GM20431 (cell line): Measurements from ENCODE around the gene TAF10.

ENCODE experiments used
- in situ Hi-C: fragments of 300-500 bp; cut with MseI, MboI; formaldehyde crosslinking; loops from one replicate; pipeline ENCODE4 v1.15.0; 2020; ENCODE audit warnings: low sequenced_read_pairs; ENCODE audit not compliant: unreplicated experiment

Gene TAF10

DNA sequence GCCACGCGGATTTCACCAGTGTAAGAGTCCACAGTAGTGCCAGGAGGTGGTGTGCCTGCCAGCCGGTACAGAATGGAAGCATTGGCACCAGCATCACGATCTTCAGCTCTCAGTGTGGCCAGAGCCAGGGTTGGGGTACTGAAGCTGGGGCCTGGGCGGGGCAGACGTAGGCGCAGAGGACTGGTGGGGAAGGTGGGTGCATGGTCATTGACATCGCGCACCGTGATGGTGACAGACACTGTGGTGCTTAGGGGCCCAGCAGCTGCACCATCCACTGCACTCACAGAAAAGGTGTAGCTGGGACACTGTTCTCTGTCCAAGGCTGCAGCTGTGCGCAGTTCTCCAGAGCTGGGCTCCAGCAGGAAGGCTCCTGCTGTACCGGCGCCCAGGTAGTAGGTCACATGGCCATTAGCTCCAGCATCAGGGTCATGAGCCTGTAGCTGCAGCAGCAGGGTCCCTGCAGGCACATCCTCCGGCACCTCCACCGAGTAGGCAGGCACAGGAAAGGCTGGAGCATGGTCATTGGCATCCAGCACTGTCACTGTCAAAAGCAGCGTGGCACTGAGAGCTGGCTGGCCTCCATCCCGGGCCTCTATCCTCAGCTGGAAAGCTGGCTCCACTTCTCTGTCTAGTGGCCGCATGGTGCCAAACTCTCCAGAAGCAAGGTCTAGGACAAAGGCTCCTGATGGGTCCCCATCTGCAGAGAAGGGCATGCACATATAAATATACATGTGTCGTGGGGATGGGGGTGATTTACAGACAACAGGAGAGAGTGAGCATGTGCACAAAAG lies 15.2 kb upstream of the TAF10 start:
- in situ Hi-C loops = no loop called here

DNA sequence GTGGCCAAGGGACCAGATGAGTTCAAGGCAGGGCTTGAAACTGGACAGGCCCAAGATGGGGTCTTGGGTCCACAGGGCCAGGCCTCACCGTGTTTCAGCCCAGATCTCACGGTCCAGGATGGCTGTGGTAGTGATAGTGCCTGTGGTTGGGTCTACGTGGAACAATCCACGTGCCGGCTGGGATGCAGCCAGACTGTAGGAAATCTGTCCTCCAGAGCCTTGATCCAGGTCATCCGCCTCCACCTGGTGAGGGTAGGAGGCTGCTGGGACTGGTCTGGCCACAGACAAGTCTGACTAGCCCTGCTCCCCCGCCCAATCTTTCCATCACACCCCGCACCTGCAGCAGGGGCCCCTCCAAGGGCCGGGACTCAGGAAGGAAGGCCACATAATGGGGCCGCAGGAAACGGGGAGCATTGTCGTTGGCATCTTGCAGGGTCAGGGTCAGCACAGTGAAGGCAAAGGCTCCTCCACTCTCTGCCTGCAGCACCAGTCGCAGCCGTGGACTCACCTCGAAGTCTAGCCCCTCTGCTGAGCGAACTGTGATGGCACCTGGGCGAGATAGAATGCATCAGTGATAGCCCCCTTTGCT lies 13.9 kb upstream of the TAF10 start:
- in situ Hi-C loops = no loop called here

DNA sequence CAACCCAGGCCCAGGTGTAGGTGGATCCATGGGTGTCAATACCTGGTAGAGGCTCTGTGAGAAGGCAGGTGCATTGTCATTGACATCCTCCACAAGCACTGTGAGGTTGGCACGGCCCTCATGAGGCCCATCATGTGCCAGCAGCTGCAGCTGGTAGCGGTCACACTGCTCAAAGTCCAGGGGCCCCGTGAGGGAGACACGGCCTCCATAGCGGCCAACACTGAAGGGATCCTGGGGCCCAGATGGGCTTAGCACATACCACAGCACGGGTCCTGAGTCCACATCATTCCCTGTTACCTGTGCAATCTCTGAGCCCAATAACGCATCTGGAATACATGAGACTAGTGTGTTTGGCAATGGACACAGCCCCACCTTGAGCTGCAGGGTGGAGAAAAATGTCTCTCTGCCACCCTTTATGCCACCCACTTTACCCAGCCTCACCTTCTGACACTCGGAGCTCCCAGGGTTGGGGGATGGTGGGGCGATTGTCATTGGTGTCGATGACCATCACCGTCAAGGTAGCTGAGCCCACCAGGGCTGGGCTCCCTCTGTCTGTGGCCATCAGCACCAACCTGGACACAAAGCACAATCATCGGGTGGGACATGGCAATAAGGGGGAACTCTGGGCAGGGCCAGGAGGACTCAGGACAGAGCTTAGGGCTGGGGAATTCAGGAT lies 13.3 kb upstream of the TAF10 start:
- in situ Hi-C loops = no loop called here

DNA sequence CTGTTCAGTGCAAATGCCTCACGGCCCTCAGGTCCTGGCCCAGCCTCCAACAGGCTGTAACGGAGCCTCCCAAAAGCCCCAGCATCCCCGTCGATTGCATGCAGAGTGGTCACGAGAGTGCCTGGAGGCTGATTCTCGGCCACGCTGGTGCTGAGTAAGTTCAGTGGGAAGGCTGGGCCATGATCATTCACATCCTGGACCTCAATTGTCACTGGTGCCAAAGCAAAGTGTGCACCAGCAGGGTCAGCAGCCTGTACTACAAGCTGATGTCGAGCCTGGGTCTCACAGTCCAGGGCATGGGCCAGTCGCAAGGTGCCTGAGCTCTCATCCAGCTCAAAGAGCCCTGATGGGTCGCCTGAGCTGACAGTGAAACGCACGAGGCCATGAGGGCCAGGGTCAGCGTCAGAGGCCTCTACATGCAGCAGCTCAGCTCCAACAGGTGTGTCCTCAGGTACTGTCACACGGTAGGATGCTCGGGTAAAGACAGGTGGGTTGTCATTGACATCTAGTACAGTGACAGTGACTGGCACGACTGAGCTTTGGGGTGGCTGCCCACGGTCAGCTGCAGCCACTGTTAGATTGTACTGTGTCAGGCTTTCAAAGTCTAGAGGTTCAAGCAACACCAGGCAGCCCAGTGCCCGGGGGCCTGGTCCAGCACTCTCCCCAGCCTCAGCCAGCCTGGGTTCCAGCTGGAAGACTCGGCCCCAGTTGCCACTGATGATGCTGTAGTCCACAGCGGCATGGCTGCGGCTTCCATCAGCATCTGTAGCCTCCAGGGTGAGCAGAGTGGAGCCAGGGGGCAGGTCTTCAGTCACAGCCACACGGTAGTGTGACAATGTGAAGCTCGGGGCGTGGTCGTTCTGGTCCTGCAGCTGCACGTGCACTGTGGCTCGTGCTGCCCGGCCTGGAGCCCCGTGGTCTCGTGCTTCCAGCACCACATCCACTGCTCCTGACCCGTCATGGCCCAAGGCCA lies 11.7 kb upstream of the TAF10 start:
- in situ Hi-C loops = no loop called here

DNA sequence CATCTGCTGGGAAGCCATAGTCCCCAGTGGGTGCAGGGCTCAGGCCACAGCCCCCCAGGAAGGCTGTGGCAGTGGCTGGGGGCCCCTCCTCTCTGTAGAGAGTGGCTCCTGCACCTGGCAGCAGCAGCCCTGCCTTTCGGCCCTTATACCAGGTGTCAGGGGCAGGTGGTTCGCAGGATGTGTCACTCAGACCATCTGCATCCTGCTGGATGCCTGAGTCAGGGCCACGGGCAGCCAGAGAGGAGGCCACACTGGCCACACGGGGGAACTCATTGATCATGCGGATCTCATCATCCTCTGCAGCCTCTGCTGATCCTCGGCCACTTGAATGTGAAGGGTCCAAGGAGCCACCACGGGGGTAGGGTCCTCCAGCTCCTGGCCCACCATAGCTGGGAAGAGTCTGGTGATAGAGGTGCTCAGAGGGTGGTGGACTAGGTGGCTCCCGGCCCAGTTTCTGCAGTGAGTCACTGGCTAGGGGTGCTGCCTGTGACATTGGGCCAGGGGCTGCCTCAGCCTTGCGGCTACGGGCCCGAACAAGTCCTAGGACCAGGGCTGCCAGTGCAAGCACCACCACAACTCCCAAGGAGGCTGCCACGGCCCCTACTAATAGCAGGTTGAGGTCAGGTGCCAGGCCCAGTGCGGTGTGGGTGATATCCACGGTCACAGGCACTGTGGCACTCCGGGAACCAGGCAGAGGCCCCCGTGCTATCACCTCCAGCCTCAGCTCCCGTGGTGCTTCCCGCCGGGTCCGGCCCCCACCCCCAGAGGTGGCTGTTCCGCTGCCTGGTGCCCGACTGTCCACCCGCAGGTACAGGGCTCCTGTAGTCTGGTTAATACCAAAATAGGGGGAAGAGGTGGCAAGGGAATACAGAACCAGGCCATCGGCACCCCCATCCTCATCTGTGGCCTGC lies 10.5 kb upstream of the TAF10 start:
- in situ Hi-C loops = no loop called here

DNA sequence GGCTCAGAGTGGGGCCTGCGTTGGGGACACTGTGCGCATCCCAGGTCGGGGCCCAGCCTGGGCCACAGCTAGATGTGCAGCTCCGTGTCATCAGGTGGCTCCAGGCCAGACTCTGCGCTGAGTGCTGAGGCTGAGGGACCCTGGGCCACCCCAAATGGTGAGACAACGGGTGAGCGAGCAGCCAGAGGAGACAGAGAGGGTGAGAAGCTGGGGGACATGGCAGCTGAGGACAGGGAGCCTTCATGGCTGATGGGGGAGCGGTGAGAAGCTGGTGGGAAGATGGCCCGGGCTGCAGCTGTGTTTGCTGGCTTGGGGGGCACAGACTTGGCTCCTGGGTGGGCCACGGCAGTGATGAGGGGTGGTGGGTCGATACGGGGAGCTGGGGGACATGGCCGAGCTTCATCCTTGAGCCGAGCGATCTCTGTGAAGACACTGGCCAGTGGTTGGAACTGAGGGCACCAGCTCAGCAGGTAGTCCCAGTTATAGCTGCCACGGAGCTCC lies 9.7 kb upstream of the TAF10 start:
- in situ Hi-C loops = no loop called here

DNA sequence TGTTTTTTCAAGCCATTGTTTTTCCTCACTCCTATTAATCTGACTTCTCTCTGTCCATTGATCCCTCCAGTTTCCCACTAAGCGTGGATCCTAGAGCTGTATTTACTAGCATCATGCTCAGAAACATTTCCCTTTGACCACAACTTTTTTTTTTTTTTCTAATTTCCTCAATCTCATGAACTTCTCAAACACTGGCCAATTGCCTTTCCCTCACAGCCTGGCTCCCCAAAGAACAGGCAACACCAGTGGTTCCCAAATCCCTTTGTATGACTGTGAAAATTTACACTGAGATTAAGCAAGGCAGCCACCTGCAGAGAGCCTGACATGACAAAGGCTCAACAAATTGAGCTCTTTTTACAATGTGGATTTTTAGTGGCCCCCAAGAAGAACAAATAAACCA lies 8.6 kb upstream of the TAF10 start:
- in situ Hi-C loops = no loop called here

DNA sequence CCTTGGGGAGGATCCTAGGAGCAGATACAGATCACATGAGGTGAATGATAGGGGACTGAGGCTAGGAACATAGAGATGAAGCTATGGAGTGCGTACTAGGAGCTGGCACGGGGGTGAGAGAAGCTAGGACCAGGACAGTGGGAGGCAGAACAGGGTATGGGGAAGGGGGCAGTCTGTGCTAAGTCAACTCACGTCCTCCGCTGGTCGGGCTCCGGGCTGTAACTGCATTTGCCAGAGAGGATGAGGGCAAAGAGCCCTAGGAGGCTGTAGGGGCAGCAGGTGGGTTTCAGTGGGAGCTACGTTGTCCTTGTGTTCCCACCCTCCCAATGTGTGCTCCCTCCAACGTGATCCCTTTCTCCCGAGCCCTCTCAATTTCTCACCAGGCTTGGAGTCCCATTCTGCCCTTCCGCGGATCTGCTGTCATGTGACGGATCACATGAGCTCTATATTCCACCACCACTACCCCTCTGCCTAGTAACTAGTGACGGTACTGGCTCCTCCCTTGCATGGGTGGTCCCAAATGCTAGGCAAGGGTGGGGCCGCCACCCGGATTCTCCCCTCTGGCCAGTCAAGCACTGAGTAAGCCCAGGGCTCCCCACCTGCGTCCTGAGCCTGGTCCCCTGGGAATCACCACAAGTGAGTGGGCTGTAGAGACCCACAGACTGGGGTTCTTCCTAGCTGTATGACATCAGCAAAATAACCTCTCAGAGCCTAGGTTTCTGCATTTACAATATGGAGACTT lies 7.2 kb upstream of the TAF10 start, which contains the start of gene TPP1:
Gene TPP1, minus strand, starts transcription at position 419 of the 742 bp plus-strand sequence. Its CDS starts 22 bp downstream, at position 397.
- in situ Hi-C loops = no loop called here

DNA sequence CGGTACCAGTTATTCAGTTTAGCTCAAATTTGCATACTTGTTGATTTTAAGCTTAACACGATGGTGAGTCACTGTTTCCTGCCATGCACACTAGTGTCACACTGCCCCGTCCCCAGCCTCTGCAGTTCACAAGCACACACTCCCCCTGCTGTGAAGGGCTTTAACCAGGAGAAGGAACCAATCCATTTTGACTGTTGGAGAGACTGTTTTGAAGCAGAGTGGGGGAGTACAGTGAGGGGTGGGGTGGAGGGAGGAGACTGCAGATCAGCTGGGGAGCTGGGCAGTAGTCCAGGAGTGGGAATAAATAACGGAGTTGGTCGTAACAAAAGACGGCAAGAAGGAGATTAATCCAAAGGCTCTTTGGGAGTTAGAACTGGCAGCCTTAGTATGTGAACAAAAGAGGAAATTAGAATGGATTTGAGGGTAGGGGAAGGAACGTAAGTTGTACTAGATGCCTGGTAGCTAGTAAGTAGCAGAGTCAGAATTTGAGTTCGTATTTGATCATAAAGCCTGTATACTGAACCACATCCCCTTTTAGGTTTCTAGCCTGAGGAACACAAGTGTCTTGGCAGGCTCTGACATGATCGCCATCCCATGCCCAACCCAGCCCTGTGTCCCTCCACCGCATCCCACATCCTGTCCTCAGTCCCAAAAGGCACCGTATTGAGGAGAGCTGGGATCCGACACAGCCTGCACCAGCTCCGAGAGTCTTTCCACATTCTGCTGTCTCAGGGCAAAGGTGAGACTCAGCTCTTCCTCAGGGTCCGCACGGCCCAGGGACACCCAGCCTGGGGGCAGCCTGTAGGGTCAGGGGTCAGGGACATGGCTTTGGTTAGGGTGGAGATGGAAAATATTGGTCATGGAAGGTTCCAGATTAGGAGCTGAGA lies 6.3 kb upstream of the TAF10 start:
- in situ Hi-C loops = no loop called here

DNA sequence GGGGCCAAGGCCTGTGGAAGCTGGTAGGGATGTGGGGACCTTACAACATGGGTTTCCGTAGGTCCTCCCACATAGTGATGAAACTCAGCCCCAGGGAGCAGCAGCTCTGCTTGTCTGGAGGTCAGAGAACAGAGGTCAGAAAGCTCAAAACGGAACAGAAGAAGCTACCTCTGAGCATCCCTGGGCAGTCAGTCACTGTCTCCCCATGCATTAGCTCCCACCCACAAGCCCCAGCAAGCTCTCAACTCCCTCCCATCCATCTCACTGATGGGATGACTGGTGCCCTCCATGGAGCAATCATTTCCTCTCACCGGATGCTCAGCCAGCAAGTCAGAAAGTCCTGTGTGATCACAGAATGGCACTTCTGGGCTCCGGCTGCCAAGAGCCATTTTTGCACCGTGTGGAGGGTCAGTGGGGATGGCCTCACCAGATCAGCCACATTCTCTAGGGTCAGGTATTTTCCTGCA lies 5.3 kb upstream of the TAF10 start:
- in situ Hi-C loops = no loop called here

DNA sequence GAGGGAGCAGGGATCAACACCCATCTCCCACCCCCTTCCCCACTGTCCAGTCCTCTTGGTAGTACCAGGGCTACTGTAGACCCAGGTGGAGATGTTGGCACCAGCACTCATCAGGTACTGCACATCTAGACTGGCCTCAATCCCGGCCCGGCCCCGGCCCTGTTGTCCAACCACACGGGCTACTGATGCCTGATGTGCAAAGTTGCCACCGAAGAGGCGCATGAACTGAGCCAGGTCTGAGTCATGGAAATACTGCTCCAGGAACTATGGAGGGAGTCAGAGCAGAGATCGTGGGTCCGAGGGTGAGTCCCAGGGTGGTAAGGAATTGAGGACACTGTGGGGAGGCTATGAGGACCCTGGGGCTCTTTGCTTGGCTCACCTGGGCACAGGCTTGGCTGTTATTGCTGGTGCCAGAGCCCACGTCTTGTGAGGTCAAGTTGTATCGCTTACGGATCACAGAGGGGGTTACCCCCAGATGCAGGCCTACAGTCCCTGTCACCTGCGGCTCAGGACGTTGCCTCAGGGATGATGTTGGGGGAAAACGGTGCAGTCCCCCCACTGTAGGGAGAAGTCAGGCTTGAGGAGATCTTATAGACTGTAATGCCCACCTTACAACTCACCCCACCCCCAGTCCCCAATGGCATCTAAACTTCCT lies 4.7 kb upstream of the TAF10 start:
- in situ Hi-C loops = no loop called here

DNA sequence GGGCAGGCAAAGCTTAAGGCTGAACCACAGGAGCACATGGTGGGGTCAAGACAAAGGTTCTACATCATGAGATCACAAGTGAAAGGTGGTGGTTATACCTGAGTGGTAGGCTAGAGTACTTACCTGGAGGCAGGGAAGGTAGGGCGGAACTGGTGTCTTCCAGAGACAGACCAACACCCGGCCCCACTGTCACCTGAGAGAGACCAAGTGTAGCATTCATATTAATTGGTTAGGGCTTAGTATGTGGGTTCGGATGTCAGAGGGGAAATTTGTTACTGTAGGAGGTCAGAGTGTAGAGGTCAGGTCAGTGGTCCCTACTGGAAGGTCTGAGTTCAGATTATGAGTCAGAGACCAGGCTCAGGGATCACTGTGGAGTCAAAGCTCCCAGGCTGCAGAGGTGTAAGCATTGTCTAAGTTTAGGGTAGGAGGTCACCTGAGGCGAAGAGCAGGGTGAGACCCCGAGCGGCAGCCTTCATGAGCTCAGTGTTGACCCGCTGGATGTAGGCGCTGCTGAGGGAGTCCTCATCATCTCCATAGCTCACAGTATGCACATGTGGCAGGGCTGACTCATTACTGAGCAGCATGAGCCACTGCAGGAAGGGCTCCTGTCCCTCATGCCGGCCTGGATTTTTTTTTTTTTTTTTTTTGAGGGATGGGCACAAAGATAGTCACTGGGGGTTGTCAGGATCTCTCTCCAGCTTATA lies 4.0 kb upstream of the TAF10 start:
- in situ Hi-C loops = no loop called here

DNA sequence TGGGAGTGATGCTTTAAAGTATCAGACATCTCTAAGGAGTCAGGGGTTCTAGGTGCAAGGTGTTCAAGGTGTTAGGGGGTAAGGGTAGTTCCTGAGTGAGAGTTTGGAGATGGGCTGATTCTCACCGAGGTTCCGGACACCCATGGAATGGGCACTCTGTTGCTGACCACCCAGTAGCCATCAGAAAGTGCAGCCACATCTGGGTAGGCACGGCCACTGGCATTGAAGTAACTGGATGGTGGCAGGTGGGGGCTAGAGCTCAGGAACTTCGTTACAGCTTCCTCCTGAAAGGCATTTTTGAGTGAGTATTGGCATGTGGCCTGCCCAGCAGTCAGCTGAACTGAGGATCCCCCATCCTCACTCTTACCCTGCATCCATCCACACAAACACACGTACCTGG lies 3.0 kb upstream of the TAF10 start:
- in situ Hi-C loops = no loop called here

DNA sequence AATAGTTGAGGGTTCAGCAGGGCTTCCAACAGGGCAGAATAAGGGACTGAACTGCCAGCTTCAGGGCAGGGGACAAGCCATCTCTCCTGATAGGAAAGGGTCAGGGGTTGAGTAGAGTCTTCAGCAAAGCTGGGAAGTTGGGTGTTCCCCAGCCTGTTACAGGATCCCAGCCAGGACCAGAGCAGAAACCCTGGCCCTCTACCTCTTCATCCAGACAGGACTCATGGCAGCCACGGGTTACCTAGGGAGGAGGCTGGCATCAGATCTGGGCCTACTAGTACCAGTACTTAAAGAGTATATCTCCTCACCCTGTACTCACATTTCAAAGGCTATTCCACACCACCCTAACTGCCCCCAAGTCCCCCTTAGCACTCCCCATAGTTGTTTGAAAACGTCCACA lies 2.4 kb upstream of the TAF10 start:
- in situ Hi-C loops = no loop called here

DNA sequence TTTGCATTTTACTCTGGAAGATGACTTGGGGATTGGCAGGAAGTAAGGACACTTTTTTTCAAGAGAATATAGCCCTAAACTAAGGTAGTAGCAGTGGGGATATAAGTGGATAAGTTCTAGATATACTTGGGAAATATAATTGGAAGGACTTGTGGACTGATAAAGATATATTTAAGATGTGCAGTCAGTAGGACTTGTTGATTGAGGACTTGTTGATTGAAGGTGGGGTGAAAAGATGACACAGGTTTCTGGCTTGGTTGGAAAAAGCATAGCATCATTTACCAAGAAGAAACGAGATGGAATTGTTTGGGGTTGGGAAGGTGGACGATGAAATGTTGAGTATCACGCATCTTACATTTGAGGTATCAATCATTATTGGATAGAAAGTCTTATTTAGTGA lies 1.5 kb upstream of the TAF10 start:
- in situ Hi-C loops = no loop called here

DNA sequence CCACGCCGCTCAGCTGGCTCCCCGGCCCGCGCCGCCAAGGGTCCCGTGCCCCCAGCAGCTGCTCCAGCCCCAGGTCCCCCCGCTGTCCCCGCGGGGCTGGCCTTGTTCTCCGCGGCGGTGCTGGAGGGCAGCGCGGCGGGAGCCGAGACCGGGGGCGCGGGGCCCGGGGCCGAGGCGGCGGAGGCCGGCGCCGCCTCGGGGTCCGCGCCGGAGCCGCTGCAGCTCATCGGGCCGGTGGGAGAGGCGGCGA lies 128 bp downstream of the TAF10 start:
- in situ Hi-C loops = no loop called here
